ENCODE data around the gene PRCP.

- TF ChIP-seq CTCF (conservative IDR thresholded peaks at IDR 0.05; ENCODE audit: low read depth, low read length) (no peak), EZH2 (IDR thresholded peaks at IDR 0.05; ENCODE audit: borderline replicate concordance, low read depth, low read length, poor library complexity, severe bottlenecking) (no peak)
These were observed 67.2 kb downstream of the PRCP start for GRCh38 chr11:82832983-82833382.
